Left renal cortex interstitium (tissue), 4 donors: ENCODE measurements around the gene RPTOR. TPM values are rescaled to one million over a fixed set of nuclear protein-coding genes. Genes with fewer than 3 reads are reported as not detected.

Source experiments
- DNase-seq, 4 donors: peaks; one replicate each; pipeline ENCODE4 v3.0.0-alpha.2; 2013; ENCODE audit warnings: low read depth in 4 of 4, low spot score in 2 of 4, missing footprints in 1 of 4
- polyA plus RNA-seq, 4 donors: library from polyadenylated mRNA; unstranded; fragments of 120-200 nt; gene quantifications; one replicate each; pipeline ENCODE4 v1.2.1, GENCODE V29; 2013; ENCODE audit not compliant: insufficient read length in 4 of 4

RPTOR gene
- polyA plus RNA-seq, 4 donors: 16.5 to 25.0 (median 19.7) TPM

GRCh38 chr17:80929449-80929848 is 384.8 kb downstream of the RPTOR start:
- DNase-seq: no peak

- no peak for DNase-seq
Measured at GRCh38 chr17:80930335-80931279, 386.0 kb downstream of the RPTOR start.

GRCh38 chr17:80931421-80932265 is 387.0 kb downstream of the RPTOR start:
- DNase-seq: no peak

GRCh38 chr17:80935526-80935925 is 390.9 kb downstream of the RPTOR start:
- no peak for DNase-seq

- no peak for DNase-seq
Measured at GRCh38 chr17:80936218-80936617, 391.6 kb downstream of the RPTOR start.

GRCh38 chr17:80936723-80937122 is 392.1 kb downstream of the RPTOR start:
- DNase-seq: no peak

GRCh38 chr17:80937462-80938381 is 393.1 kb downstream of the RPTOR start:
- no peak for DNase-seq

GRCh38 chr17:80938556-80938955 is 393.9 kb downstream of the RPTOR start:
- DNase-seq: no peak

GRCh38 chr17:80939151-80940145 is 394.8 kb downstream of the RPTOR start:
- DNase-seq: no peak

GRCh38 chr17:80940171-80941123 is 395.8 kb downstream of the RPTOR start:
- DNase-seq: no peak

GRCh38 chr17:80941171-80941570 is 396.5 kb downstream of the RPTOR start:
- no peak for DNase-seq

GRCh38 chr17:80941743-80942422 is 397.2 kb downstream of the RPTOR start:
- DNase-seq: no peak

GRCh38 chr17:80942423-80943345 is 398.0 kb downstream of the RPTOR start:
- no peak for DNase-seq

GRCh38 chr17:80943346-80944145 is 398.9 kb downstream of the RPTOR start:
- no peak for DNase-seq

GRCh38 chr17:80944326-80944725 is 399.7 kb downstream of the RPTOR start:
- no peak for DNase-seq

GRCh38 chr17:80945736-80946135 is 401.1 kb downstream of the RPTOR start:
- no peak for DNase-seq
